Measurements from ENCODE around the gene MRPS14.

- no peak for TF ChIP-seq CTCF (IDR thresholded peaks at IDR 0.05; ENCODE audit: poor library complexity)
- no peak for TF ChIP-seq EZH2 (IDR thresholded peaks at IDR 0.05; ENCODE audit: borderline replicate concordance)
- no peak for TF ChIP-seq EZH2phosphoT487 (IDR thresholded peaks at IDR 0.05; ENCODE audit: low read depth, severe bottlenecking, unreplicated experiment)
Measured at GRCh38 chr1:175003521-175003920, 19.7 kb downstream of the MRPS14 start.
